IMR-90 (cell line): ENCODE measurements around the gene VILL.
A peak's percentile ranks its signal among the peaks of the same experiment; 100 is the strongest.

Source experiments
- BHLHE40 ChIP-seq: fragments of 150-350 bp; IDR thresholded peaks from 2 replicates; pipeline ENCODE4 v1.6.1; 2016; ENCODE audit warnings: mild to moderate bottlenecking, low read depth, low read length
- CEBPB ChIP-seq: IDR thresholded peaks from 2 replicates; pipeline ENCODE4 v1.6.1; 2012; ENCODE audit warnings: low read depth, low read length, improper control_type of control experiment
- FOS ChIP-seq: fragments of 150-350 bp; IDR thresholded peaks from 2 replicates; pipeline ENCODE4 v1.6.1; 2016; ENCODE audit warnings: low read depth, low read length
- MAZ ChIP-seq: IDR thresholded peaks from 2 replicates; pipeline ENCODE4 v1.6.1; 2012; ENCODE audit warnings: low read depth, mild to moderate bottlenecking, low read length, improper control_type of control experiment, moderate library complexity, borderline replicate concordance
- MXI1 ChIP-seq: IDR thresholded peaks from 2 replicates; pipeline ENCODE4 v1.6.1; 2012; ENCODE audit warnings: low read depth, mild to moderate bottlenecking, low read length, moderate library complexity, borderline replicate concordance
- NFE2L2 ChIP-seq: fragments of 150-350 bp; IDR thresholded peaks from 2 replicates; pipeline ENCODE4 v1.6.1; 2016; ENCODE audit warnings: low read depth, mild to moderate bottlenecking, low read length
- POLR2A ChIP-seq: IDR thresholded peaks from 2 replicates; pipeline ENCODE4 v1.6.1; 2012; ENCODE audit warnings: mild to moderate bottlenecking, low read depth, low read length
- RAD21 ChIP-seq: IDR thresholded peaks from 2 replicates; pipeline ENCODE4 v1.6.1; 2012; ENCODE audit warnings: low read length, improper control_type of control experiment
- RFX5 ChIP-seq: IDR thresholded peaks from 2 replicates; pipeline ENCODE4 v1.8.0; 2012; ENCODE audit warnings: low read depth, mild to moderate bottlenecking, low read length, moderate library complexity
- SMC3 ChIP-seq: fragments of 150-350 bp; IDR thresholded peaks from 2 replicates; pipeline ENCODE4 v1.6.1; 2016; ENCODE audit warnings: low read depth, mild to moderate bottlenecking, antibody characterized with exemption, low read length, moderate library complexity
- TF ChIP-seq, protein P1 (sequence below): conservative IDR thresholded peaks from 2 replicates; pipeline ENCODE4 v1.5.1; 2012; ENCODE audit warnings: mild to moderate bottlenecking, low read depth, low read length, improper control_type of control experiment
- TF ChIP-seq, protein P2 (sequence below): fragments of 150-350 bp; IDR thresholded peaks from 2 replicates; pipeline ENCODE4 v1.6.1; 2017; ENCODE audit warnings: mild to moderate bottlenecking, antibody characterized with exemption, low read length, low read depth

DNA sequence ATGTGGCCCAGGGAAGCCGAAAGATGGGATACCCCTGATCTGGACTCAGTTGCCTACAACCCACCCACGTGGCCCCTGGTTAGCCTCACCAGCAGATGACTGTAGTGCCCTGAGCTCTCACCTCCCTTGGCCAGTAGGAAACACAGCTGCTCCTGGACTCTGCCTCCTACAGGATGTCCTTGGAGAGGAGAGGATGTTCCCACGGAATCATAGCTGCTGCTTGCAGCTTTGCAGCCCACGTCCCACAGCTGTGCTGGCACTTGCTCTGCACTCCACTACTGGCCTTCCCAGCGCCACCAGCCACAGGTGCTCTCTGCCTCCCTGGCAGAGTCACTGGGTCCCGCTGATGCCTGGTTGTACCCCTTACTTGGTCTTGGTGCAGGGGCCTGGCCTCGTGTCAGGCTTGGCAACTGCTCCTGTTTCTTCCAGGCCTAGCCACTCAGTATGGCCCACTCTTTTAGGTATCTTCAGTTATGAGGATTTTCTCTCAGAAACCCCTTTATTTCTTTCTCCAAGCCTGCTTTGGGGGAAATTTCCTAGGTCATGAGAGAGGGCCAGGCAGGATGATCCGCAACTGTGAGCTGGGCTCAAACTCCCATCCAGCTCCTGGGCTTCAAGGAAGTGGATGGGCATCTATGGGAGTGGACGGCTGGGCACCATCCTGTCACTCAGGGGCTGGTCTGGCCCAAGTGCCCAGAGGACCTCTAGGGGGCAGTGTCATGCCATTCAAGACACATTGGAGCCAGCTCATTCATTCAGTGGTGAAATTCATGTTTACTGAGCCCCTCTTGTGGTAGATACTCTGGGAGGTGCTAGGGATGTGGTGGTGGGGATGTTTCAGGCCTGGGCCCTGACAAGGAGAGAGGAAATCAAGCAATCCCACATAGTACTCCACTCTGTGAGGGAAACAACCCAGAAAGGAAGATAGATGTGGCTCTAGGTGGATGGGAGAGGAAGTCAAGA, 16.2 kb upstream of the VILL start:
- TF ChIP-seq POLR2A (no peak), CEBPB (no peak), MXI1 (no peak), RFX5 (no peak), NFE2L2 (no peak), BHLHE40 (no peak), FOS (no peak), RAD21 (peak; percentile 58), MAZ (no peak), SMC3 (peak; percentile 36; the same call in 1 of the 2 replicates)
- TF ChIP-seq, protein P1, sequence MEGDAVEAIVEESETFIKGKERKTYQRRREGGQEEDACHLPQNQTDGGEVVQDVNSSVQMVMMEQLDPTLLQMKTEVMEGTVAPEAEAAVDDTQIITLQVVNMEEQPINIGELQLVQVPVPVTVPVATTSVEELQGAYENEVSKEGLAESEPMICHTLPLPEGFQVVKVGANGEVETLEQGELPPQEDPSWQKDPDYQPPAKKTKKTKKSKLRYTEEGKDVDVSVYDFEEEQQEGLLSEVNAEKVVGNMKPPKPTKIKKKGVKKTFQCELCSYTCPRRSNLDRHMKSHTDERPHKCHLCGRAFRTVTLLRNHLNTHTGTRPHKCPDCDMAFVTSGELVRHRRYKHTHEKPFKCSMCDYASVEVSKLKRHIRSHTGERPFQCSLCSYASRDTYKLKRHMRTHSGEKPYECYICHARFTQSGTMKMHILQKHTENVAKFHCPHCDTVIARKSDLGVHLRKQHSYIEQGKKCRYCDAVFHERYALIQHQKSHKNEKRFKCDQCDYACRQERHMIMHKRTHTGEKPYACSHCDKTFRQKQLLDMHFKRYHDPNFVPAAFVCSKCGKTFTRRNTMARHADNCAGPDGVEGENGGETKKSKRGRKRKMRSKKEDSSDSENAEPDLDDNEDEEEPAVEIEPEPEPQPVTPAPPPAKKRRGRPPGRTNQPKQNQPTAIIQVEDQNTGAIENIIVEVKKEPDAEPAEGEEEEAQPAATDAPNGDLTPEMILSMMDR: peak; percentile 67
- TF ChIP-seq, protein P2, sequence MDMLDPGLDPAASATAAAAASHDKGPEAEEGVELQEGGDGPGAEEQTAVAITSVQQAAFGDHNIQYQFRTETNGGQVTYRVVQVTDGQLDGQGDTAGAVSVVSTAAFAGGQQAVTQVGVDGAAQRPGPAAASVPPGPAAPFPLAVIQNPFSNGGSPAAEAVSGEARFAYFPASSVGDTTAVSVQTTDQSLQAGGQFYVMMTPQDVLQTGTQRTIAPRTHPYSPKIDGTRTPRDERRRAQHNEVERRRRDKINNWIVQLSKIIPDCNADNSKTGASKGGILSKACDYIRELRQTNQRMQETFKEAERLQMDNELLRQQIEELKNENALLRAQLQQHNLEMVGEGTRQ: no peak
